KMS-11 (cell line): ENCODE measurements around the gene MYO18B.

Experiments used
- H2AFZ ChIP-seq: fragments of 200-600 bp; sonication (generic); 2 replicates; pipeline ENCODE4 v1.6.1; 2016; ENCODE audit warnings: antibody characterized with exemption, mixed run types, low read depth
- H3K27ac ChIP-seq: fragments of 200-600 bp; sonication (generic); 2 replicates; pipeline ENCODE4 v1.6.1; 2016; ENCODE audit warnings: mild to moderate bottlenecking, mixed run types
- H3K27me3 ChIP-seq: fragments of 200-600 bp; sonication (generic); 2 replicates; pipeline ENCODE4 v1.6.1; 2017; ENCODE audit warnings: mild to moderate bottlenecking, low read depth, mixed run types, moderate library complexity; ENCODE audit not compliant: insufficient read depth
- H3K36me3 ChIP-seq: fragments of 200-600 bp; sonication (generic); 2 replicates; pipeline ENCODE4 v1.6.1; 2017; ENCODE audit warnings: mild to moderate bottlenecking, mixed run types; ENCODE audit not compliant: insufficient read depth
- H3K4me1 ChIP-seq: fragments of 200-600 bp; sonication (generic); 2 replicates; pipeline ENCODE4 v1.6.1; 2016; ENCODE audit warnings: mild to moderate bottlenecking, low read depth, mixed run types; ENCODE audit not compliant: poor library complexity, severe bottlenecking
- H3K4me2 ChIP-seq: fragments of 200-600 bp; sonication (generic); 2 replicates; pipeline ENCODE4 v1.7.0; 2016; ENCODE audit warnings: mild to moderate bottlenecking, mixed run types
- H3K4me3 ChIP-seq: fragments of 200-600 bp; sonication (generic); IDR thresholded peaks from 2 replicates; pipeline ENCODE4 v1.6.1; 2017; ENCODE audit warnings: low read depth, low read length, mixed read lengths; ENCODE audit not compliant: insufficient read depth
- H3K79me2 ChIP-seq: fragments of 200-600 bp; sonication (generic); 2 replicates; pipeline ENCODE4 v1.6.1; 2016; ENCODE audit warnings: low read depth, mixed run types; ENCODE audit not compliant: insufficient read depth
- H3K9ac ChIP-seq: fragments of 200-600 bp; sonication (generic); 2 replicates; pipeline ENCODE4 v1.6.1; 2016; ENCODE audit warnings: mild to moderate bottlenecking, mixed run types
- H4K20me1 ChIP-seq: fragments of 200-600 bp; sonication (generic); 2 replicates; pipeline ENCODE4 v1.6.1; 2016; ENCODE audit warnings: mild to moderate bottlenecking, mixed run types; ENCODE audit not compliant: insufficient read depth
- CTCF ChIP-seq: fragments of 200-600 bp; sonication (generic); conservative IDR thresholded peaks from 2 replicates; pipeline ENCODE4 v1.6.1; 2017; ENCODE audit warnings: low read depth, mild to moderate bottlenecking, antibody characterized with exemption, low read length, moderate library complexity, mixed read lengths

Gene MYO18B

GRCh38 chr22:25829237-25829636 is 87.2 kb downstream of the MYO18B start:
- no peak overlapping the region for H3K4me2 ChIP-seq
- H3K9ac ChIP-seq = no peak overlapping the region
- H4K20me1 ChIP-seq = no peaks in the 10 kb centered on the region
- H3K36me3 ChIP-seq = no peaks in the 10 kb centered on the region
- no peak for TF ChIP-seq CTCF
- no peak overlapping the region for H3K27ac ChIP-seq
- H3K4me3 ChIP-seq = no peak overlapping the region
- no peaks in the 10 kb centered on the region for H3K79me2 ChIP-seq
- no peaks in the 10 kb centered on the region for H3K27me3 ChIP-seq
- H3K4me1 ChIP-seq = no peaks in the 10 kb centered on the region
- no peak overlapping the region for H2AFZ ChIP-seq

- no peak overlapping the region for H3K9ac ChIP-seq
- TF ChIP-seq CTCF = no peak
- no peaks in the 10 kb centered on the region for H3K4me1 ChIP-seq
- H3K27me3 ChIP-seq = no peaks in the 10 kb centered on the region
- no peaks in the 10 kb centered on the region for H3K36me3 ChIP-seq
- no peaks in the 10 kb centered on the region for H4K20me1 ChIP-seq
- H3K79me2 ChIP-seq = no peaks in the 10 kb centered on the region
- H3K4me3 ChIP-seq = no peak overlapping the region
- no peak overlapping the region for H3K27ac ChIP-seq
- no peak overlapping the region for H2AFZ ChIP-seq
- no peak overlapping the region for H3K4me2 ChIP-seq
Measured at GRCh38 chr22:25829808-25830777, 88.1 kb downstream of the MYO18B start.

DNA sequence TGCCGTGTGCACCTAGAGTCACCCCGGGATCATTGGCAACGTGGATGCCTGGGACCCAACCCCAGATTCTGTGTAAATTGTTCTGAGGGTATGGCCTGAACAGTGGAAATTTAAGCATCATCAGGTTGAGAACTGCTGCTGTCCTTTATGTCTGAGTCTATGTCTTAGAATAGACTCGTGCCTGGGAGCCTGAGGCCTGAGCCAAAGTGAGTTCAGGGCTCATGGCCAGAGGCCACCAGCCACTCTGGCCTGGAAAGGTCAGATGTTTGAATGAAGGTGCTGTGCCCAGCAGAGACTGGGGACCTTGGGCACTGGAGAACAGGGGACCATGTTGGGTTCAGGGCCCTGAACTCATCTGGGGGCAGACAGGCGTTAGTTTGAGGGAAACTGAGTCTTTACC is 91.1 kb downstream of the MYO18B start:
- Histone ChIP-seq H4K20me1 (no peaks in the 10 kb centered on the region), H3K36me3 (no peaks in the 10 kb centered on the region)

GRCh38 chr22:25833676-25834075 is 91.7 kb downstream of the MYO18B start:
- Histone ChIP-seq H3K36me3 (no peaks in the 10 kb centered on the region), H3K27ac (no peak overlapping the region), H3K4me2 (no peak overlapping the region), H3K27me3 (no peaks in the 10 kb centered on the region), H2AFZ (no peak overlapping the region), H3K9ac (no peak overlapping the region), H3K4me1 (no peaks in the 10 kb centered on the region), H3K79me2 (no peaks in the 10 kb centered on the region), H3K4me3 (no peak overlapping the region), H4K20me1 (no peaks in the 10 kb centered on the region)
- no peak for TF ChIP-seq CTCF

More for the DNA sequence above, 91.1 kb downstream of the MYO18B start:
- Histone ChIP-seq H3K79me2 (no peaks in the 10 kb centered on the region), H3K9ac (no peak overlapping the region), H2AFZ (no peak overlapping the region), H3K27ac (no peak overlapping the region), H3K4me2 (no peak overlapping the region), H3K4me3 (no peak overlapping the region), H3K27me3 (no peaks in the 10 kb centered on the region), H3K4me1 (no peaks in the 10 kb centered on the region)
- TF ChIP-seq CTCF = no peak
